Neural cell (in vitro differentiated cells): Measurements from ENCODE around the gene GMPPB.

ENCODE experiments used
- EP300 ChIP-seq: fragments of 450-650 bp; conservative IDR thresholded peaks from 2 replicates; pipeline ENCODE4 v1.6.1; 2014; ENCODE audit warnings: antibody characterized with exemption, mild to moderate bottlenecking, moderate library complexity; ENCODE audit not compliant: poor library complexity, severe bottlenecking
- EZH2 ChIP-seq: fragments of 200-600, 300-800 bp; shearing (Covaris generic), sonication (generic); IDR thresholded peaks from 2 replicates; pipeline ENCODE4 v1.6.1; 2014; ENCODE audit warnings: antibody characterized with exemption, low read length, borderline replicate concordance, mild to moderate bottlenecking; ENCODE audit not compliant: insufficient read depth, poor library complexity, severe bottlenecking
- MXI1 ChIP-seq: fragments of 450-650 bp; conservative IDR thresholded peaks from 2 replicates; pipeline ENCODE4 v1.6.1; 2014; ENCODE audit warnings: antibody characterized with exemption, mild to moderate bottlenecking; ENCODE audit not compliant: poor library complexity, severe bottlenecking
- POLR2AphosphoS5 ChIP-seq: IDR thresholded peaks from 2 replicates; pipeline ENCODE4 v1.6.1; 2012
- RAD21 ChIP-seq: fragments of 450-650 bp; conservative IDR thresholded peaks from 2 replicates; pipeline ENCODE4 v1.6.1; 2014; ENCODE audit warnings: antibody characterized with exemption, mild to moderate bottlenecking, moderate library complexity
- SMC3 ChIP-seq: fragments of 450-650 bp; conservative IDR thresholded peaks from 2 replicates; pipeline ENCODE4 v1.6.1; 2014; ENCODE audit warnings: antibody characterized with exemption, mild to moderate bottlenecking, moderate library complexity; ENCODE audit not compliant: poor library complexity
- TAF1 ChIP-seq: IDR thresholded peaks from 2 replicates; pipeline ENCODE4 v1.6.1; 2012; ENCODE audit warnings: low read depth
- TF ChIP-seq, protein P1 (sequence below): fragments of 450-650 bp; IDR thresholded peaks from 2 replicates; pipeline ENCODE4 v1.5.1; 2014; ENCODE audit warnings: antibody characterized with exemption, mild to moderate bottlenecking, moderate library complexity; ENCODE audit not compliant: poor library complexity, severe bottlenecking
- TF ChIP-seq, protein P2 (sequence below): IDR thresholded peaks from 2 replicates; pipeline ENCODE4 v1.6.1; 2012; ENCODE audit warnings: borderline replicate concordance

DNA sequence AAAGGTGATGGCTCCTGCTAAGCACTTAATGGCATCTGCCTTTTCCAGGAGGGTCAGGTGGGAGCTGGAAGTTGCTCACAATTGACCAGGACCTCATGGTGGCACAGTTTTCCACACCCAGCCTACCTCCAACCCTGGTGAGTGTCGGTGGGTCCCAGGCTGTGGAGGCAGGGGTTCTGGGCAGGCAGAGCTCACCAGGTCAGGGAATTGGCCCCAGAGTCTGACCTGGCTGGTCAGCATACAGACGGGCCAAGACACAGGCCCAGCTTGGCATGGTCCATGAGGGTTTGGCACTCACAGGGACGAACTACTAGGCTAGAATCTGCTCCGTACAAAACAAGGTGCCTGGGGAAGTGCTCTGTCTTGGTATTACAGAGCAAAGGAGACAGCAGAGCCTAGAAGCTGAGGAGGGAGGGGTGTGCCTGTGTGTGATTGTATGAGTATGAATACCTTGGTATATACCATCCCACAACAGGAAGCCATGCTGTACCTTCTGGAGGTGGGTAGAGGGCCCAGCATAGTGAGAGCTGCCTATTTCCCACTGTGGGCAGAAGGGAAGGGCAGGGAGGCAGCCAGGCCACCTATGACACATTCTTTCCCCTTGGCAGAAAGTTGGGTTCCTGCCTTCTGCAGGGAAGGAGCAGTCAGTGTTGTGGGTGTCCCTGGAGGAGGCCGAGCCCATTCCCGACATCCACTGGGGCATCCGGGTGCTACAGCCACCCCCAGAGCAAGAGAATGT, 43.1 kb downstream of the GMPPB start:
- no peak for TF ChIP-seq EP300
- TF ChIP-seq, protein P1, sequence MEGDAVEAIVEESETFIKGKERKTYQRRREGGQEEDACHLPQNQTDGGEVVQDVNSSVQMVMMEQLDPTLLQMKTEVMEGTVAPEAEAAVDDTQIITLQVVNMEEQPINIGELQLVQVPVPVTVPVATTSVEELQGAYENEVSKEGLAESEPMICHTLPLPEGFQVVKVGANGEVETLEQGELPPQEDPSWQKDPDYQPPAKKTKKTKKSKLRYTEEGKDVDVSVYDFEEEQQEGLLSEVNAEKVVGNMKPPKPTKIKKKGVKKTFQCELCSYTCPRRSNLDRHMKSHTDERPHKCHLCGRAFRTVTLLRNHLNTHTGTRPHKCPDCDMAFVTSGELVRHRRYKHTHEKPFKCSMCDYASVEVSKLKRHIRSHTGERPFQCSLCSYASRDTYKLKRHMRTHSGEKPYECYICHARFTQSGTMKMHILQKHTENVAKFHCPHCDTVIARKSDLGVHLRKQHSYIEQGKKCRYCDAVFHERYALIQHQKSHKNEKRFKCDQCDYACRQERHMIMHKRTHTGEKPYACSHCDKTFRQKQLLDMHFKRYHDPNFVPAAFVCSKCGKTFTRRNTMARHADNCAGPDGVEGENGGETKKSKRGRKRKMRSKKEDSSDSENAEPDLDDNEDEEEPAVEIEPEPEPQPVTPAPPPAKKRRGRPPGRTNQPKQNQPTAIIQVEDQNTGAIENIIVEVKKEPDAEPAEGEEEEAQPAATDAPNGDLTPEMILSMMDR: no peak
- TF ChIP-seq, protein P2, sequence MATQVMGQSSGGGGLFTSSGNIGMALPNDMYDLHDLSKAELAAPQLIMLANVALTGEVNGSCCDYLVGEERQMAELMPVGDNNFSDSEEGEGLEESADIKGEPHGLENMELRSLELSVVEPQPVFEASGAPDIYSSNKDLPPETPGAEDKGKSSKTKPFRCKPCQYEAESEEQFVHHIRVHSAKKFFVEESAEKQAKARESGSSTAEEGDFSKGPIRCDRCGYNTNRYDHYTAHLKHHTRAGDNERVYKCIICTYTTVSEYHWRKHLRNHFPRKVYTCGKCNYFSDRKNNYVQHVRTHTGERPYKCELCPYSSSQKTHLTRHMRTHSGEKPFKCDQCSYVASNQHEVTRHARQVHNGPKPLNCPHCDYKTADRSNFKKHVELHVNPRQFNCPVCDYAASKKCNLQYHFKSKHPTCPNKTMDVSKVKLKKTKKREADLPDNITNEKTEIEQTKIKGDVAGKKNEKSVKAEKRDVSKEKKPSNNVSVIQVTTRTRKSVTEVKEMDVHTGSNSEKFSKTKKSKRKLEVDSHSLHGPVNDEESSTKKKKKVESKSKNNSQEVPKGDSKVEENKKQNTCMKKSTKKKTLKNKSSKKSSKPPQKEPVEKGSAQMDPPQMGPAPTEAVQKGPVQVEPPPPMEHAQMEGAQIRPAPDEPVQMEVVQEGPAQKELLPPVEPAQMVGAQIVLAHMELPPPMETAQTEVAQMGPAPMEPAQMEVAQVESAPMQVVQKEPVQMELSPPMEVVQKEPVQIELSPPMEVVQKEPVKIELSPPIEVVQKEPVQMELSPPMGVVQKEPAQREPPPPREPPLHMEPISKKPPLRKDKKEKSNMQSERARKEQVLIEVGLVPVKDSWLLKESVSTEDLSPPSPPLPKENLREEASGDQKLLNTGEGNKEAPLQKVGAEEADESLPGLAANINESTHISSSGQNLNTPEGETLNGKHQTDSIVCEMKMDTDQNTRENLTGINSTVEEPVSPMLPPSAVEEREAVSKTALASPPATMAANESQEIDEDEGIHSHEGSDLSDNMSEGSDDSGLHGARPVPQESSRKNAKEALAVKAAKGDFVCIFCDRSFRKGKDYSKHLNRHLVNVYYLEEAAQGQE: no peak
- no peak for TF ChIP-seq EZH2
- TF ChIP-seq RAD21: no peak
- TF ChIP-seq MXI1: no peak
- TF ChIP-seq TAF1: no peak
- no peak for TF ChIP-seq POLR2AphosphoS5
- TF ChIP-seq SMC3: no peak
